GM20000 (cell line): ENCODE results near the gene PTPRM.

Experiments
- DNase-seq: peaks from one replicate; pipeline ENCODE4 v3.0.0; 2012; ENCODE audit warnings: low spot score
- CTCF ChIP-seq: IDR thresholded peaks from 2 replicates; pipeline ENCODE4 v1.5.1; 2012; ENCODE audit warnings: mild to moderate bottlenecking, control low read depth; ENCODE audit errors: extremely low read depth, missing control alignments

Gene PTPRM

GRCh38 chr18:7566567-7567473 is at the start of gene PTPRM:
Gene PTPRM (plus strand): TSS chr18:7567316. CDS start chr18:7567819, 503 bp downstream.
- peak; percentile 43 for TF ChIP-seq CTCF
- peak; percentile 89 for DNase-seq

GRCh38 chr18:7517852-7518251 is 49.3 kb upstream of the PTPRM start:
- no peak for DNase-seq
- no peak for TF ChIP-seq CTCF

- TF ChIP-seq CTCF, result no peak
- no peak for DNase-seq
Observed at GRCh38 chr18:7520200-7520785, 46.8 kb upstream of the PTPRM start.

- no peak for TF ChIP-seq CTCF
- DNase-seq, result no peak
Observed at GRCh38 chr18:7521226-7521856, 45.8 kb upstream of the PTPRM start.

- TF ChIP-seq CTCF, result no peak
Observed at GRCh38 chr18:7523772-7524171, 43.3 kb upstream of the PTPRM start.

GRCh38 chr18:7524786-7525185 is 42.3 kb upstream of the PTPRM start:
- no peak for DNase-seq
- TF ChIP-seq CTCF, result no peak

More at GRCh38 chr18:7523772-7524171, 43.3 kb upstream of the PTPRM start:
- DNase-seq, result no peak

- TF ChIP-seq CTCF, result no peak
- DNase-seq, result no peak
Observed at GRCh38 chr18:7532942-7533341, 34.2 kb upstream of the PTPRM start.
